Measurements from ENCODE around the gene ZNG1B. TPM values are rescaled to one million over a fixed set of nuclear protein-coding genes. Genes with fewer than 3 reads are reported as not detected.
"Not testable (repeated sequence)": the region's sequence is repeated elsewhere in the genome, so short reads cannot be mapped to it uniquely, and the experiment has no call there.

The ZNG1B gene
- total RNA-seq, 1 donor from 2014 or later, result 38.6 TPM

- H3K4me3 Mint-ChIP-seq; H3K9me3 Mint-ChIP-seq; H3K36me3 Mint-ChIP-seq (ENCODE audit: low read depth); DNase-seq; intact Hi-C loops (cut with micrococcal nuclease); H3K27me3 Mint-ChIP-seq; H3K4me1 Mint-ChIP-seq; H3K27ac Mint-ChIP-seq: not testable (repeated sequence)
These were observed 79.5 kb downstream of the ZNG1B start for GRCh38 chr2:113517025-113517424.

- intact Hi-C loops (cut with micrococcal nuclease); H3K27ac Mint-ChIP-seq: not testable (repeated sequence)
These were observed 83.3 kb downstream of the ZNG1B start for GRCh38 chr2:113520837-113521236.

GRCh38 chr2:113521492-113521891 lies 84.0 kb downstream of the ZNG1B start:
- H3K4me3 Mint-ChIP-seq; H3K4me1 Mint-ChIP-seq; H3K27me3 Mint-ChIP-seq; H3K9me3 Mint-ChIP-seq; DNase-seq; H3K27ac Mint-ChIP-seq; intact Hi-C loops (cut with micrococcal nuclease); H3K36me3 Mint-ChIP-seq (ENCODE audit: low read depth): not testable (repeated sequence)

More at GRCh38 chr2:113520837-113521236, 83.3 kb downstream of the ZNG1B start:
- not testable (repeated sequence) for H3K27me3 Mint-ChIP-seq; H3K36me3 Mint-ChIP-seq (ENCODE audit: low read depth); H3K9me3 Mint-ChIP-seq; H3K4me1 Mint-ChIP-seq; H3K4me3 Mint-ChIP-seq
- peak; percentile 55 for DNase-seq

GRCh38 chr2:113524986-113525385 lies 87.5 kb downstream of the ZNG1B start:
- H3K4me1 Mint-ChIP-seq; H3K27me3 Mint-ChIP-seq; H3K9me3 Mint-ChIP-seq; DNase-seq; H3K4me3 Mint-ChIP-seq; H3K36me3 Mint-ChIP-seq (ENCODE audit: low read depth); intact Hi-C loops (cut with micrococcal nuclease); H3K27ac Mint-ChIP-seq: not testable (repeated sequence)

- H3K9me3 Mint-ChIP-seq; DNase-seq; intact Hi-C loops (cut with micrococcal nuclease); H3K4me3 Mint-ChIP-seq; H3K27ac Mint-ChIP-seq; H3K36me3 Mint-ChIP-seq (ENCODE audit: low read depth); H3K27me3 Mint-ChIP-seq; H3K4me1 Mint-ChIP-seq: not testable (repeated sequence)
These were observed 90.0 kb downstream of the ZNG1B start for GRCh38 chr2:113527350-113528045.

- H3K9me3 Mint-ChIP-seq; H3K4me1 Mint-ChIP-seq; H3K27ac Mint-ChIP-seq; H3K36me3 Mint-ChIP-seq (ENCODE audit: low read depth); intact Hi-C loops (cut with micrococcal nuclease); DNase-seq; H3K4me3 Mint-ChIP-seq; H3K27me3 Mint-ChIP-seq: not testable (repeated sequence)
These were observed 90.6 kb downstream of the ZNG1B start for GRCh38 chr2:113528126-113528525.

- H3K4me3 Mint-ChIP-seq; intact Hi-C loops (cut with micrococcal nuclease); H3K9me3 Mint-ChIP-seq; H3K27ac Mint-ChIP-seq; H3K36me3 Mint-ChIP-seq (ENCODE audit: low read depth); H3K4me1 Mint-ChIP-seq; DNase-seq: not testable (repeated sequence)
- H3K27me3 Mint-ChIP-seq, result peaks cover 12% of the 10 kb centered on the region
These were observed 91.4 kb downstream of the ZNG1B start for GRCh38 chr2:113528904-113529303.

- H3K36me3 Mint-ChIP-seq (ENCODE audit: low read depth); H3K27ac Mint-ChIP-seq; H3K9me3 Mint-ChIP-seq; H3K4me1 Mint-ChIP-seq; intact Hi-C loops (cut with micrococcal nuclease); DNase-seq; H3K4me3 Mint-ChIP-seq: not testable (repeated sequence)
- H3K27me3 Mint-ChIP-seq, result peaks cover 11% of the 10 kb centered on the region
These were observed 95.5 kb downstream of the ZNG1B start for GRCh38 chr2:113532991-113533390.

GRCh38 chr2:113536573-113536972 lies 99.1 kb downstream of the ZNG1B start:
- intact Hi-C loops (cut with micrococcal nuclease); H3K27ac Mint-ChIP-seq; H3K4me3 Mint-ChIP-seq; DNase-seq; H3K36me3 Mint-ChIP-seq (ENCODE audit: low read depth); H3K9me3 Mint-ChIP-seq; H3K4me1 Mint-ChIP-seq: not testable (repeated sequence)
- peaks cover 13% of the 10 kb centered on the region for H3K27me3 Mint-ChIP-seq

- H3K36me3 Mint-ChIP-seq (ENCODE audit: low read depth); intact Hi-C loops (cut with micrococcal nuclease): not testable (repeated sequence)
- peak overlapping the region; percentile 75 for H3K4me3 Mint-ChIP-seq
These were observed 103.3 kb downstream of the ZNG1B start for GRCh38 chr2:113540834-113541203.

GRCh38 chr2:113541204-113541975 lies 103.9 kb downstream of the ZNG1B start:
- intact Hi-C loops (cut with micrococcal nuclease); H3K4me1 Mint-ChIP-seq; H3K27ac Mint-ChIP-seq; H3K9me3 Mint-ChIP-seq; H3K36me3 Mint-ChIP-seq (ENCODE audit: low read depth): not testable (repeated sequence)
- peak overlapping the region; percentile 75 for H3K4me3 Mint-ChIP-seq
- H3K27me3 Mint-ChIP-seq, result peaks cover 15% of the 10 kb centered on the region
- peak; percentile 69 for DNase-seq

More at GRCh38 chr2:113540834-113541203, 103.3 kb downstream of the ZNG1B start:
- H3K9me3 Mint-ChIP-seq, H3K27ac Mint-ChIP-seq, H3K4me1 Mint-ChIP-seq, DNase-seq: not testable (repeated sequence)
- peaks cover 15% of the 10 kb centered on the region for H3K27me3 Mint-ChIP-seq

- peak; percentile 56 for DNase-seq
- H3K36me3 Mint-ChIP-seq (ENCODE audit: low read depth); H3K4me1 Mint-ChIP-seq; H3K9me3 Mint-ChIP-seq; H3K27ac Mint-ChIP-seq; intact Hi-C loops (cut with micrococcal nuclease): not testable (repeated sequence)
- peaks cover 15% of the 10 kb centered on the region for H3K27me3 Mint-ChIP-seq
- H3K4me3 Mint-ChIP-seq, result peak overlapping the region; percentile 62
These were observed 104.5 kb downstream of the ZNG1B start for GRCh38 chr2:113541976-113542485.

- Mint-ChIP-seq H3K27me3 (peaks cover 17% of the 10 kb centered on the region), H3K4me3 (peak overlapping the region; percentile 62)
- DNase-seq; H3K27ac Mint-ChIP-seq; H3K4me1 Mint-ChIP-seq; intact Hi-C loops (cut with micrococcal nuclease); H3K9me3 Mint-ChIP-seq; H3K36me3 Mint-ChIP-seq (ENCODE audit: low read depth): not testable (repeated sequence)
These were observed 105.0 kb downstream of the ZNG1B start for GRCh38 chr2:113542529-113542928.

Measured in activated CD4-positive, alpha-beta T cell treated with anti-CD3 and anti-CD28 coated beads, Interleukin-2, amount 10 ng/mL, durations not matched to agents 24 days and 14 days (primary cell).